Measurements from ENCODE around the gene DCAF11. TPM values are rescaled to one million over a fixed set of nuclear protein-coding genes. Genes with fewer than 3 reads are reported as not detected.

The DCAF11 gene
- total and polyA plus RNA-seq, 2 of the 13 experiments (the other 11 are each of a cell fraction or from before 2014, with no cell fraction given) = 150 to 257 TPM

DNA sequence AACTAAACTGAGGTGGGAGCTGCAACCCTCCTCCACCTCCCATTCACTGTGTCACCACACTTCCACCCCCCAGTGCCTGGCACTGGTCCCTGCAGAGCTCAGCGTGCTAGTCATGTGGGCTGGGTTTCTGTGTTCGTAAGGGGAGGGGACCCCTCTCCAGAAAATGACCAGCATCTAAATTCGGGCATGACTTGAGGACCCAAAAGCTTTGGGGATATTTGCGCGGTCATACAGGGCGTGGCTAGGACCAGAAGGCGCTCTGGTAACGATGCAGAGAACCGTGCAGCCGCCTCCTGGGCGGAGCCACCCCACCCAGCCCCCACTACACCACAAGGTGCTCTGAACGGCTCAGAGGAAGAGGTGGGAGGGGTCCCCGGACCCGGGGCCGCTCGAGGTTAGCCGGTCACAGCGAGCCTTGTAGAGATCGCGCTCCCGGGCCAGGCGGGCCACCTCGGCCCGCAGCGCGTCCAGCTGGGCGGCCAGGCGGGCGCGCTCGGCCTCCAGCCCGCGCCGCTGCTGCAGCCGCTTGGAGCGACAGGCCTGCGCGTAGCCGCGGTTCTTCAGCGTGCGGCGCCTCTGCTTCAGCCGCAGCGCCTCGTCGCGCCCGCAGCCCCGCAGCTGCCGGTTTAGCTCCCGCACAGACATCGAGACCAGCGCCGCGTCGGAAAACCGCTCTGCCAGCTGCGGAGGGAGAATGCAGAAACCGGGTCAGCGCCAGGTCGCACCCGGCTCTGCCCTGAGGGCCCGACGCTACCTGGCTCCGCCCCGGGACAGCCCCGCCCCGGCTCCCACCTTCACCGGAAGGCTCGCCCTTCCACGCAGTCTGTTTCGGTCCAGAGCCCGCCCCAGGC is 33.5 kb upstream of the DCAF11 start (continued):
- TF ChIP-seq, protein P1, sequence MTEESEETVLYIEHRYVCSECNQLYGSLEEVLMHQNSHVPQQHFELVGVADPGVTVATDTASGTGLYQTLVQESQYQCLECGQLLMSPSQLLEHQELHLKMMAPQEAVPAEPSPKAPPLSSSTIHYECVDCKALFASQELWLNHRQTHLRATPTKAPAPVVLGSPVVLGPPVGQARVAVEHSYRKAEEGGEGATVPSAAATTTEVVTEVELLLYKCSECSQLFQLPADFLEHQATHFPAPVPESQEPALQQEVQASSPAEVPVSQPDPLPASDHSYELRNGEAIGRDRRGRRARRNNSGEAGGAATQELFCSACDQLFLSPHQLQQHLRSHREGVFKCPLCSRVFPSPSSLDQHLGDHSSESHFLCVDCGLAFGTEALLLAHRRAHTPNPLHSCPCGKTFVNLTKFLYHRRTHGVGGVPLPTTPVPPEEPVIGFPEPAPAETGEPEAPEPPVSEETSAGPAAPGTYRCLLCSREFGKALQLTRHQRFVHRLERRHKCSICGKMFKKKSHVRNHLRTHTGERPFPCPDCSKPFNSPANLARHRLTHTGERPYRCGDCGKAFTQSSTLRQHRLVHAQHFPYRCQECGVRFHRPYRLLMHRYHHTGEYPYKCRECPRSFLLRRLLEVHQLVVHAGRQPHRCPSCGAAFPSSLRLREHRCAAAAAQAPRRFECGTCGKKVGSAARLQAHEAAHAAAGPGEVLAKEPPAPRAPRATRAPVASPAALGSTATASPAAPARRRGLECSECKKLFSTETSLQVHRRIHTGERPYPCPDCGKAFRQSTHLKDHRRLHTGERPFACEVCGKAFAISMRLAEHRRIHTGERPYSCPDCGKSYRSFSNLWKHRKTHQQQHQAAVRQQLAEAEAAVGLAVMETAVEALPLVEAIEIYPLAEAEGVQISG (CRISPR knock-in tag; IDR thresholded peaks at IDR 0.05) = peak; percentile 78
- no peak for TF ChIP-seq SNAPC2 (CRISPR knock-in tag; IDR thresholded peaks at IDR 0.05)

DNA sequence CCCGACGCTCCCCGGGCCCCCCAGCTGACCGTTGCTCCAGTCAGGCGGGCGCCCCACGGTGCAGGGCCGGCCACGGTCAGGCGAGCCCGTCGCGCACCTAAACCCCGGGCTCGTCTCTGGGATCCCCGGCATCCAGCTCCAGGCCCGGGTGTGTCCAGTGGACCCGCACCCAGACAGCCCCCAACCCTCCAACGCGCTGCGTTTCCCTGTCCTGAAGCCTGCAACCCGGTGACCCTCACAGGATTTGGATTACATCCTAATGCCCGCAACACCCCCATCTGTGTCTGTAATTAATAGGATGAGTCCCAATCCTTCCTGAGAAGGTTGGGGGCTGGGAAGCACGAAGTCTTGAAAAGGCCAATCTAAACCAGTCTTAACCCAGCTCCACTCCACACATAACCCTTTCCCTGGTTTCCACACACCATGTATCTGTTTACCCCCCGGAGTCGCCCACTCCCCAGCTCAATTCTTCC is 32.8 kb upstream of the DCAF11 start:
- H3K4me2 ChIP-seq (ENCODE audit: low read depth, low read length) = peak overlapping the region; percentile 87
- no peak overlapping the region for H2AFZ ChIP-seq (ENCODE audit: low read length)
- H3K9ac ChIP-seq (ENCODE audit: insufficient read depth, low read depth, low read length) = no peak overlapping the region
- H3K27me3 ChIP-seq (ENCODE audit: control insufficient read depth in 1 of 2, insufficient read depth in 2 of 2, low read length in 2 of 2) = peaks cover 19 to 75% of the 10 kb centered on the region in 2 experiments
- FAIRE-seq (no peak), DNase-seq (ENCODE audit: low spot score) (no peak), ATAC-seq (no peak; the same call in 2 of the 3 replicates)
- no peaks in the 10 kb centered on the region for H3K9me3 ChIP-seq (ENCODE audit: low read length)
- intact Hi-C loops (cut with micrococcal nuclease; ENCODE audit: unreplicated experiment) (no loop called here), in situ Hi-C loops (cut with HindIII; ENCODE audit: extremely low pct_ligation_motif_present, low pct_unique_long_range_greater_than_20kb) (no loop called here)
- BruUV-seq (replicated peaks) = no TSS peak
- ChIA-PET CTCF (ENCODE audit: low intra/inter-chr PET ratio, low total read pairs) (interaction anchor here (1.3 kb wide), 1 partner anchor 9 kb away, joined by 3 read pairs; no protein-coding TSS in a partner anchor), POLR2A (interaction anchor here (0.8 to 4.9 kb wide), 24 partner anchors 9 to 775 kb away, joined by 3 to 131 read pairs (median 6); partner anchors contain the start of genes BCL2L2, CARMIL3, CHMP4A and DCAF11)
- WGBS (ENCODE audit: low lambda C conversion rate) = 13% methylated on average over 17 of the region's 26 CpGs
- H4K20me1 ChIP-seq (ENCODE audit: insufficient read depth, low read length) = no peaks in the 10 kb centered on the region
- peaks cover 23% of the 10 kb centered on the region for H3K4me1 ChIP-seq (ENCODE audit: insufficient read depth, low read length)
- H3K27ac ChIP-seq (ENCODE audit: extremely low read length, insufficient read depth, low read length) = no peak overlapping the region
- peak overlapping the region; percentile 53 to 77 (median 73); a peak in 5 of 6 replicates for H3K4me3 ChIP-seq (replicated peaks in 1 of 3; ENCODE audit: insufficient read depth in 1 of 3, low read depth in 2 of 3, low read length in 3 of 3)
- no peaks in the 10 kb centered on the region for H3K36me3 ChIP-seq (replicated peaks in 1 of 2; ENCODE audit: control insufficient read depth in 1 of 2, insufficient read depth in 2 of 2, low read length in 2 of 2)
- no peaks in the 10 kb centered on the region for H3K79me2 ChIP-seq (ENCODE audit: insufficient read depth, low read length)
- TF ChIP-seq ZNF446 (CRISPR knock-in tag; IDR thresholded peaks at IDR 0.05) (no peak), TBP (CRISPR knock-in tag; IDR thresholded peaks at IDR 0.05) (no peak), NR2F6 (IDR thresholded peaks at IDR 0.05) (no peak), NR2F6 (CRISPR knock-in tag; IDR thresholded peaks at IDR 0.05) (peak; percentile 4; the same call in 1 of the 2 replicates), ZKSCAN1 (IDR thresholded peaks at IDR 0.05; ENCODE audit: low read length) (no peak), NCOR1 (IDR thresholded peaks at IDR 0.05; ENCODE audit: borderline replicate concordance, low read length) (no peak), HMG20B (CRISPR knock-in tag; conservative IDR thresholded peaks at IDR 0.05) (no peak; the same call in 1 of the 2 replicates), ZBTB8A (CRISPR knock-in tag; IDR thresholded peaks at IDR 0.05; ENCODE audit: borderline replicate concordance, low read depth) (no peak), NRL (CRISPR knock-in tag; IDR thresholded peaks at IDR 0.05; ENCODE audit: borderline replicate concordance) (peak; percentile 43; the same call in 1 of the 2 replicates), ZNF101 (CRISPR knock-in tag; IDR thresholded peaks at IDR 0.05; ENCODE audit: borderline replicate concordance, low read depth) (no peak), SIX1 (CRISPR knock-in tag; IDR thresholded peaks at IDR 0.05; ENCODE audit: borderline replicate concordance) (no peak)
- TF ChIP-seq, protein P2, sequence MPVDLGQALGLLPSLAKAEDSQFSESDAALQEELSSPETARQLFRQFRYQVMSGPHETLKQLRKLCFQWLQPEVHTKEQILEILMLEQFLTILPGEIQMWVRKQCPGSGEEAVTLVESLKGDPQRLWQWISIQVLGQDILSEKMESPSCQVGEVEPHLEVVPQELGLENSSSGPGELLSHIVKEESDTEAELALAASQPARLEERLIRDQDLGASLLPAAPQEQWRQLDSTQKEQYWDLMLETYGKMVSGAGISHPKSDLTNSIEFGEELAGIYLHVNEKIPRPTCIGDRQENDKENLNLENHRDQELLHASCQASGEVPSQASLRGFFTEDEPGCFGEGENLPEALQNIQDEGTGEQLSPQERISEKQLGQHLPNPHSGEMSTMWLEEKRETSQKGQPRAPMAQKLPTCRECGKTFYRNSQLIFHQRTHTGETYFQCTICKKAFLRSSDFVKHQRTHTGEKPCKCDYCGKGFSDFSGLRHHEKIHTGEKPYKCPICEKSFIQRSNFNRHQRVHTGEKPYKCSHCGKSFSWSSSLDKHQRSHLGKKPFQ (CRISPR knock-in tag; IDR thresholded peaks at IDR 0.05; ENCODE audit: insufficient replicate concordance) = no peak
- TF ChIP-seq, protein P3, sequence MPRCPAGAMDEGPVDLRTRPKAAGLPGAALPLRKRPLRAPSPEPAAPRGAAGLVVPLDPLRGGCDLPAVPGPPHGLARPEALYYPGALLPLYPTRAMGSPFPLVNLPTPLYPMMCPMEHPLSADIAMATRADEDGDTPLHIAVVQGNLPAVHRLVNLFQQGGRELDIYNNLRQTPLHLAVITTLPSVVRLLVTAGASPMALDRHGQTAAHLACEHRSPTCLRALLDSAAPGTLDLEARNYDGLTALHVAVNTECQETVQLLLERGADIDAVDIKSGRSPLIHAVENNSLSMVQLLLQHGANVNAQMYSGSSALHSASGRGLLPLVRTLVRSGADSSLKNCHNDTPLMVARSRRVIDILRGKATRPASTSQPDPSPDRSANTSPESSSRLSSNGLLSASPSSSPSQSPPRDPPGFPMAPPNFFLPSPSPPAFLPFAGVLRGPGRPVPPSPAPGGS (CRISPR knock-in tag; IDR thresholded peaks at IDR 0.05) = no peak
- TF ChIP-seq, protein P4, sequence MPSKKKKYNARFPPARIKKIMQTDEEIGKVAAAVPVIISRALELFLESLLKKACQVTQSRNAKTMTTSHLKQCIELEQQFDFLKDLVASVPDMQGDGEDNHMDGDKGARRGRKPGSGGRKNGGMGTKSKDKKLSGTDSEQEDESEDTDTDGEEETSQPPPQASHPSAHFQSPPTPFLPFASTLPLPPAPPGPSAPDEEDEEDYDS (CRISPR knock-in tag; IDR thresholded peaks at IDR 0.05) = no peak
